Gastrocnemius medialis (tissue), 4 donors: ENCODE measurements around the gene C1QTNF6.

Experiments
- POLR2A ChIP-seq, 2 donors: fragments of 450-650 bp; IDR thresholded peaks; one replicate each; pipeline ENCODE4 v1.6.1; 2017; ENCODE audit warnings: antibody characterized with exemption in 2 of 2, mild to moderate bottlenecking in 2 of 2, moderate library complexity in 2 of 2
- TF ChIP-seq, protein P1 (sequence below), 5 experiments: fragments of 450-650 bp in 3 of 5; fragments of 200-600 bp in 2 of 5; sonication (generic) in 2 of 5; IDR thresholded peaks in 4 of 5; conservative IDR thresholded peaks in 1 of 5; 1 replicate in 4 of 5; 2 replicates in 1 of 5; pipeline ENCODE4 v1.5.1; 2016 to 2019; ENCODE audit warnings: antibody characterized with exemption in 5 of 5, mild to moderate bottlenecking in 3 of 5, moderate library complexity in 3 of 5

DNA sequence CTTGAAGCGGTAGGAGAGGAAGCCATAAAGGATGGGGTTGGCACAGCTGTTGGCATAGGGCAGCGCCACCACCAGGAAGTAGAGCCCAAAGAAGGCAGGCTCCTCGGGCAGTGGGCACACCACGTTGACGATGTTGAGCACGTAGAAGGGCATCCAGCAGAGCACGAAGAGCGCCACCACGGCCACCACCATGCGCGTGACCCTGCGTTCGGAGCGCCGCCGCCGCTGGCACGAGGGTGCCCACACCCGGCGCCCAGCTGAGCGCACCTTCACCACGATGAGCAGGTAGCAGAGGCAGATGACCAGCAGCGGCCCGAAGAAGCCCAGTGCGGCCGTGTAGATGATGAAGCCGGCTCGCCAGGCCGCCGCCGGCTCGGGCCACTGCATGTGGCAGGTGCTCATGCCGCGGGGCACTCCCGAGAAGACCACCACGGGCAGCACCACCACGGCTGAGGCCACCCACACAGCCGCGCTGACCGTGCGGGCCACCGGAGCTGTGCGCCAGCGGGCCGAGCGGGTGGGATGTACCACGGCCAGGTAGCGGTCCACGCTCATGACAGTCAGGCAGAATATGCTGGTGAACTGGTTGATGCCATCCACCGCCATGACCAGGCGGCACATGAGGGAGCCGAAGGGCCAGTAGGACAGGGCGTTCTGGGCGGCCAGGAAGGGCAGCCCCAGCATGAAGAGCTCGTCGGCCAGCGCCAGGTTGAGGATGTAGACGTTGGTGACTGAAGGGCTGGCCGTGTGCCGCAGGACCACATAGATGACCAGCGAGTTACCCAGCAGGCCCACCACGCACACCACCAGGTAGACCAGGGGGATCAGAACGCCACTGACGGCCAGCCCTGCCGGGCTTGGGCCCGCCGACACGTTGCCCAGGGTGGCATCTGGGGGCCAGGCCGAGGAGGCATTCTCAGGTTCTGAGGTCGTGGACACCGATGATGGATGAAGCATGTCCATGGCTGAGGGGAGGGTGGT lies 19.1 kb upstream of the C1QTNF6 start:
- TF ChIP-seq, protein P1, sequence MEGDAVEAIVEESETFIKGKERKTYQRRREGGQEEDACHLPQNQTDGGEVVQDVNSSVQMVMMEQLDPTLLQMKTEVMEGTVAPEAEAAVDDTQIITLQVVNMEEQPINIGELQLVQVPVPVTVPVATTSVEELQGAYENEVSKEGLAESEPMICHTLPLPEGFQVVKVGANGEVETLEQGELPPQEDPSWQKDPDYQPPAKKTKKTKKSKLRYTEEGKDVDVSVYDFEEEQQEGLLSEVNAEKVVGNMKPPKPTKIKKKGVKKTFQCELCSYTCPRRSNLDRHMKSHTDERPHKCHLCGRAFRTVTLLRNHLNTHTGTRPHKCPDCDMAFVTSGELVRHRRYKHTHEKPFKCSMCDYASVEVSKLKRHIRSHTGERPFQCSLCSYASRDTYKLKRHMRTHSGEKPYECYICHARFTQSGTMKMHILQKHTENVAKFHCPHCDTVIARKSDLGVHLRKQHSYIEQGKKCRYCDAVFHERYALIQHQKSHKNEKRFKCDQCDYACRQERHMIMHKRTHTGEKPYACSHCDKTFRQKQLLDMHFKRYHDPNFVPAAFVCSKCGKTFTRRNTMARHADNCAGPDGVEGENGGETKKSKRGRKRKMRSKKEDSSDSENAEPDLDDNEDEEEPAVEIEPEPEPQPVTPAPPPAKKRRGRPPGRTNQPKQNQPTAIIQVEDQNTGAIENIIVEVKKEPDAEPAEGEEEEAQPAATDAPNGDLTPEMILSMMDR (IDR thresholded peaks at IDR 0.05 in 4 of 5, conservative IDR thresholded peaks at IDR 0.05 in 1 of 5): no peak
- TF ChIP-seq POLR2A (IDR thresholded peaks at IDR 0.05): no peak
